IMR-90 (cell line): ENCODE results near the gene SSR4. TPM values are rescaled to one million over a fixed set of nuclear protein-coding genes. Genes with fewer than 3 reads are reported as not detected.

Experiments
- ATAC-seq: fragments of 200-7000 bp; cut with Tn5 transposase; 2 replicates; pipeline ENCODE4 v1.9.1; 2020; ENCODE audit warnings: low read depth, mild to moderate bottlenecking, moderate library complexity
- BruUV-seq: library from RNA; stranded (reverse); fragments of 400-500 nt; replicated peaks from 2 replicates; lab custom pipeline; 2021; lab: Mats Ljungman, UMichigan
- CTCF ChIA-PET: fragments of 300-600 bp; formaldehyde crosslinking; extraction: SDS; loops from one replicate; lab custom pipeline; 2021; ENCODE audit warnings: antibody characterized with exemption; lab: Yijun Ruan, JAX
- POLR2A ChIA-PET: fragments of 300-600 bp; sonication (Branson Sonifier 250); formaldehyde crosslinking; loops from one replicate; lab custom pipeline; 2022; ENCODE audit warnings: antibody characterized with exemption; ENCODE audit not compliant: unreplicated experiment; lab: Charles Lee
- DNase-seq: peaks from one replicate; pipeline ENCODE4 v3.0.0; 2013
- H2AFZ ChIP-seq: replicated peaks from 2 replicates; pipeline ENCODE3; 2013; ENCODE audit warnings: low read length, mild to moderate bottlenecking; ENCODE audit not compliant: poor library complexity
- H2AK5ac ChIP-seq: 2 replicates; pipeline ENCODE4 v1.6.1; 2013; ENCODE audit warnings: low read depth, low read length, inconsistent platforms
- H2AK9ac ChIP-seq: replicated peaks from 2 replicates; pipeline ENCODE3; 2013; ENCODE audit warnings: mild to moderate bottlenecking, low read depth, low read length, moderate library complexity; ENCODE audit not compliant: poor library complexity
- H2BK120ac ChIP-seq: 2 replicates; pipeline ENCODE4 v1.6.1; 2013; ENCODE audit warnings: low read depth, low read length, inconsistent platforms
- H2BK15ac ChIP-seq: 3 replicates; pipeline ENCODE4 v1.6.1; 2013; ENCODE audit warnings: low read depth, low read length, inconsistent platforms
- H2BK20ac ChIP-seq: 2 replicates; pipeline ENCODE4 v1.6.1; 2013; ENCODE audit warnings: low read depth, mild to moderate bottlenecking, inconsistent platforms, low read length, moderate library complexity
- H2BK5ac ChIP-seq: 2 replicates; pipeline ENCODE4 v1.6.1; 2013; ENCODE audit warnings: mild to moderate bottlenecking, low read depth, low read length, inconsistent platforms; ENCODE audit not compliant: poor library complexity, severe bottlenecking
- H3K14ac ChIP-seq: replicated peaks from 2 replicates; pipeline ENCODE4 v1.6.1; 2013; ENCODE audit warnings: low read depth, low read length, inconsistent platforms
- H3K18ac ChIP-seq: 2 replicates; pipeline ENCODE4 v1.6.1; 2013; ENCODE audit warnings: low read depth, low read length, control low read depth
- H3K23ac ChIP-seq: 2 replicates; pipeline ENCODE4 v1.6.1; 2013; ENCODE audit warnings: low read depth, low read length, inconsistent platforms
- H3K27ac ChIP-seq: 2 replicates; pipeline ENCODE4 v1.5.1; 2013; ENCODE audit warnings: mild to moderate bottlenecking, control low read depth, low read length; ENCODE audit not compliant: insufficient read depth
- H3K27me3 ChIP-seq: 2 replicates; pipeline ENCODE4 v1.6.1; 2013; ENCODE audit warnings: low read length; ENCODE audit not compliant: control insufficient read depth, insufficient read depth
- H3K36me3 ChIP-seq: 2 replicates; pipeline ENCODE4 v1.6.1; 2013; ENCODE audit warnings: low read length, mixed read lengths; ENCODE audit not compliant: control insufficient read depth, insufficient read depth
- H3K4ac ChIP-seq: 2 replicates; pipeline ENCODE4 v1.6.1; 2013; ENCODE audit warnings: low read depth, low read length, inconsistent platforms
- H3K4me1 ChIP-seq: 2 replicates; pipeline ENCODE4 v1.6.1; 2013; ENCODE audit warnings: low read length, mixed read lengths; ENCODE audit not compliant: control insufficient read depth, insufficient read depth
- H3K4me2 ChIP-seq: 2 replicates; pipeline ENCODE4 v1.6.1; 2013; ENCODE audit warnings: low read depth, mild to moderate bottlenecking, control low read depth, low read length, moderate library complexity
- H3K4me3 ChIP-seq: 2 replicates; pipeline ENCODE4 v1.5.1; 2013; ENCODE audit warnings: low read depth, mild to moderate bottlenecking, control low read depth, low read length, moderate library complexity; ENCODE audit not compliant: insufficient read depth
- H3K56ac ChIP-seq: 2 replicates; pipeline ENCODE4 v1.6.1; 2013; ENCODE audit warnings: low read length, inconsistent platforms; ENCODE audit not compliant: insufficient read depth; ENCODE audit errors: extremely low read depth
- H3K79me1 ChIP-seq, 2 experiments: 2 replicates each; pipeline ENCODE4 v1.6.1; 2013; ENCODE audit warnings: low read length in 2 of 2, inconsistent platforms in 1 of 2, low read depth in 1 of 2
- H3K9ac ChIP-seq: 2 replicates; pipeline ENCODE4 v1.6.1; 2013; ENCODE audit warnings: low read depth, low read length, control low read depth
- H3K9me1 ChIP-seq: 2 replicates; pipeline ENCODE4 v1.6.1; 2013; ENCODE audit warnings: low read length, inconsistent platforms; ENCODE audit not compliant: insufficient read depth
- H3K9me3 ChIP-seq: 2 replicates; pipeline ENCODE4 v1.6.1; 2013; ENCODE audit warnings: low read length; ENCODE audit not compliant: control insufficient read depth, insufficient read depth
- H4K20me1 ChIP-seq: 2 replicates; pipeline ENCODE4 v1.6.1; 2013; ENCODE audit warnings: low read length, inconsistent platforms; ENCODE audit not compliant: insufficient read depth
- H4K5ac ChIP-seq: 2 replicates; pipeline ENCODE4 v1.6.1; 2013; ENCODE audit warnings: mild to moderate bottlenecking, low read depth, low read length, control low read depth
- H4K8ac ChIP-seq, 2 experiments: 2 replicates each; pipeline ENCODE4 v1.6.1; 2013; ENCODE audit warnings: low read depth in 2 of 2, low read length in 2 of 2, control low read depth in 1 of 2, inconsistent platforms in 1 of 2
- H4K91ac ChIP-seq: 2 replicates; pipeline ENCODE4 v1.6.1; 2013; ENCODE audit warnings: low read depth, low read length, inconsistent platforms; ENCODE audit not compliant: insufficient read depth
- BHLHE40 ChIP-seq: fragments of 150-350 bp; IDR thresholded peaks from 2 replicates; pipeline ENCODE4 v1.6.1; 2016; ENCODE audit warnings: mild to moderate bottlenecking, low read depth, low read length
- CEBPB ChIP-seq: IDR thresholded peaks from 2 replicates; pipeline ENCODE4 v1.6.1; 2012; ENCODE audit warnings: low read depth, low read length, improper control_type of control experiment
- CHD1 ChIP-seq: IDR thresholded peaks from 2 replicates; pipeline ENCODE4 v1.6.1; 2012; ENCODE audit warnings: low read depth, low read length, improper control_type of control experiment
- MAFK ChIP-seq: IDR thresholded peaks from 2 replicates; pipeline ENCODE4 v1.6.1; 2012; ENCODE audit warnings: low read depth, low read length, improper control_type of control experiment
- MAZ ChIP-seq: IDR thresholded peaks from 2 replicates; pipeline ENCODE4 v1.6.1; 2012; ENCODE audit warnings: low read depth, mild to moderate bottlenecking, low read length, improper control_type of control experiment, moderate library complexity, borderline replicate concordance
- MXI1 ChIP-seq: IDR thresholded peaks from 2 replicates; pipeline ENCODE4 v1.6.1; 2012; ENCODE audit warnings: low read depth, mild to moderate bottlenecking, low read length, moderate library complexity, borderline replicate concordance
- NFE2L2 ChIP-seq: fragments of 150-350 bp; IDR thresholded peaks from 2 replicates; pipeline ENCODE4 v1.6.1; 2016; ENCODE audit warnings: low read depth, mild to moderate bottlenecking, low read length
- POLR2A ChIP-seq: IDR thresholded peaks from 2 replicates; pipeline ENCODE4 v1.6.1; 2012; ENCODE audit warnings: mild to moderate bottlenecking, low read depth, low read length
- RAD21 ChIP-seq: IDR thresholded peaks from 2 replicates; pipeline ENCODE4 v1.6.1; 2012; ENCODE audit warnings: low read length, improper control_type of control experiment
- RCOR1 ChIP-seq: IDR thresholded peaks from 2 replicates; pipeline ENCODE4 v1.6.1; 2012; ENCODE audit warnings: mild to moderate bottlenecking, low read length, improper control_type of control experiment; ENCODE audit not compliant: insufficient replicate concordance
- RFX5 ChIP-seq: IDR thresholded peaks from 2 replicates; pipeline ENCODE4 v1.8.0; 2012; ENCODE audit warnings: low read depth, mild to moderate bottlenecking, low read length, moderate library complexity
- SMC3 ChIP-seq: fragments of 150-350 bp; IDR thresholded peaks from 2 replicates; pipeline ENCODE4 v1.6.1; 2016; ENCODE audit warnings: low read depth, mild to moderate bottlenecking, antibody characterized with exemption, low read length, moderate library complexity
- WGBS, 2 experiments: methylation state at CpG; one replicate each; pipeline versions ENCODE4 v1.1.5 to v1.1.7; 2013; ENCODE audit warnings: missing lambda C conversion rate in 2 of 2; ENCODE audit not compliant: insufficient read length in 1 of 2; ENCODE audit errors: extremely low coverage in 2 of 2; 5-methylcytosine and 5-hydroxymethylcytosine counted together
- dilution Hi-C: fragments of 300-500 bp; cut with HindIII; formaldehyde crosslinking; loops from one replicate; pipeline ENCODE4 v1.14.3; 2018; ENCODE audit warnings: low sequenced_read_pairs; ENCODE audit not compliant: unreplicated experiment
- in situ Hi-C: fragments of 300-500 bp; cut with MboI; formaldehyde crosslinking; loops from 3 replicates; pipeline ENCODE4 v1.14.3; 2019; ENCODE audit warnings: low sequenced_read_pairs, inconsistent platforms, mixed read lengths
- intact Hi-C: fragments of 100-400 bp; cut with micrococcal nuclease; formaldehyde crosslinking; loops from 2 replicates; pipeline ENCODE4 v1.10.0; 2022
- polyA plus RNA-seq, 3 experiments: library from polyadenylated mRNA; depleted of rRNA; stranded (reverse); fragments of >200 nt; gene quantifications; 2 replicates each; pipeline ENCODE4 v1.2.3, GENCODE V29; 2012; ENCODE audit warnings: low replicate concordance in 1 of 3
- total RNA-seq: library from RNA; depleted of rRNA; stranded (reverse); fragments of >200 nt; gene quantifications from 2 replicates; pipeline ENCODE4 v1.2.3, GENCODE V29; 2012
- TF ChIP-seq, protein P1 (sequence below): fragments of 150-350 bp; IDR thresholded peaks from 2 replicates; pipeline ENCODE4 v1.6.1; 2016; ENCODE audit warnings: low read depth, mild to moderate bottlenecking, low read length, moderate library complexity, borderline replicate concordance
- TF ChIP-seq, protein P2 (sequence below): conservative IDR thresholded peaks from 2 replicates; pipeline ENCODE4 v1.5.1; 2012; ENCODE audit warnings: mild to moderate bottlenecking, low read depth, low read length, improper control_type of control experiment

The SSR4 gene
- total and polyA plus RNA-seq, 2 of the 4 experiments (the other 2 are of a cell fraction) = 141 to 480 TPM

GRCh38 chrX:153766098-153766817 lies 28.2 kb upstream of the SSR4 start:
- CTCF ChIA-PET = no interaction called here
- H4K5ac ChIP-seq = peak overlapping the region; percentile 94
- 0 out of 2 replicates have a peak overlapping the region, but pooled peaks have one; percentile 32 for H3K56ac ChIP-seq
- H3K4me2 ChIP-seq = peak overlapping the region; percentile 93
- H3K14ac ChIP-seq = peak overlapping the region; percentile 84
- ATAC-seq (peak; percentile 85), DNase-seq (peak; percentile 71)
- H2BK120ac ChIP-seq = peak overlapping the region; percentile 85
- H2BK15ac ChIP-seq = peak overlapping the region; percentile 1; the same call in 1 of the 3 replicates
- peak overlapping the region; percentile 35 to 90; a peak in 2 of 4 replicates for H4K8ac ChIP-seq
- H3K4me1 ChIP-seq = peaks cover 17% of the 10 kb centered on the region
- no peaks in the 10 kb centered on the region for H3K9me1 ChIP-seq
- peak overlapping the region; percentile 72 for H3K9ac ChIP-seq
- H4K91ac ChIP-seq = peak overlapping the region; percentile 91; the same call in 1 of the 2 replicates
- no peaks in the 10 kb centered on the region for H3K27me3 ChIP-seq
- peak overlapping the region; percentile 89 for H2AFZ ChIP-seq
- no TSS peak for BruUV-seq
- H3K4me3 ChIP-seq = peak overlapping the region; percentile 56
- H2BK20ac ChIP-seq = no peak overlapping the region; the same call in 1 of the 2 replicates
- no peaks in the 10 kb centered on the region; the same call in 1 of the 2 replicates for H4K20me1 ChIP-seq
- peak overlapping the region; percentile 72 for H3K23ac ChIP-seq
- POLR2A ChIA-PET = no interaction called here
- H2AK5ac ChIP-seq = peak overlapping the region; percentile 83
- 33% methylated on average over 9 of the region's 21 CpGs; no CpG with 5 or more reads in 1 of the 2 experiments for WGBS, 2 experiments
- no peaks in the 10 kb centered on the region; the same call in 1 of the 2 replicates for H3K36me3 ChIP-seq
- H3K4ac ChIP-seq = peak overlapping the region; percentile 94
- H2AK9ac ChIP-seq = peak overlapping the region; percentile 96
- H3K27ac ChIP-seq = peak overlapping the region; percentile 94
- intact Hi-C loops (loop anchor here (1.0 kb wide), 1 partner anchor 29 kb away; no protein-coding TSS in a partner anchor), in situ Hi-C loops (loop anchor here (10.0 kb wide), 1 partner anchor 199 kb away; no protein-coding TSS in a partner anchor), dilution Hi-C loops (no loop called here)
- no peaks in the 10 kb centered on the region; the same call in 1 of the 2 replicates for H3K9me3 ChIP-seq
- peak overlapping the region; percentile 95 for H2BK5ac ChIP-seq
- peak overlapping the region; percentile 92 for H3K18ac ChIP-seq
- peaks cover 0 to 17% of the 10 kb centered on the region in 2 experiments; a peak in 2 of 4 replicates for H3K79me1 ChIP-seq
- TF ChIP-seq MAFK (no peak), MXI1 (no peak), RAD21 (no peak), RFX5 (no peak), MAZ (peak; percentile 93), CHD1 (no peak), BHLHE40 (no peak), CEBPB (no peak), POLR2A (no peak), RCOR1 (no peak), NFE2L2 (no peak), SMC3 (no peak)
- TF ChIP-seq, protein P1, sequence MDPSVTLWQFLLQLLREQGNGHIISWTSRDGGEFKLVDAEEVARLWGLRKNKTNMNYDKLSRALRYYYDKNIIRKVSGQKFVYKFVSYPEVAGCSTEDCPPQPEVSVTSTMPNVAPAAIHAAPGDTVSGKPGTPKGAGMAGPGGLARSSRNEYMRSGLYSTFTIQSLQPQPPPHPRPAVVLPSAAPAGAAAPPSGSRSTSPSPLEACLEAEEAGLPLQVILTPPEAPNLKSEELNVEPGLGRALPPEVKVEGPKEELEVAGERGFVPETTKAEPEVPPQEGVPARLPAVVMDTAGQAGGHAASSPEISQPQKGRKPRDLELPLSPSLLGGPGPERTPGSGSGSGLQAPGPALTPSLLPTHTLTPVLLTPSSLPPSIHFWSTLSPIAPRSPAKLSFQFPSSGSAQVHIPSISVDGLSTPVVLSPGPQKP = no peak
- TF ChIP-seq, protein P2, sequence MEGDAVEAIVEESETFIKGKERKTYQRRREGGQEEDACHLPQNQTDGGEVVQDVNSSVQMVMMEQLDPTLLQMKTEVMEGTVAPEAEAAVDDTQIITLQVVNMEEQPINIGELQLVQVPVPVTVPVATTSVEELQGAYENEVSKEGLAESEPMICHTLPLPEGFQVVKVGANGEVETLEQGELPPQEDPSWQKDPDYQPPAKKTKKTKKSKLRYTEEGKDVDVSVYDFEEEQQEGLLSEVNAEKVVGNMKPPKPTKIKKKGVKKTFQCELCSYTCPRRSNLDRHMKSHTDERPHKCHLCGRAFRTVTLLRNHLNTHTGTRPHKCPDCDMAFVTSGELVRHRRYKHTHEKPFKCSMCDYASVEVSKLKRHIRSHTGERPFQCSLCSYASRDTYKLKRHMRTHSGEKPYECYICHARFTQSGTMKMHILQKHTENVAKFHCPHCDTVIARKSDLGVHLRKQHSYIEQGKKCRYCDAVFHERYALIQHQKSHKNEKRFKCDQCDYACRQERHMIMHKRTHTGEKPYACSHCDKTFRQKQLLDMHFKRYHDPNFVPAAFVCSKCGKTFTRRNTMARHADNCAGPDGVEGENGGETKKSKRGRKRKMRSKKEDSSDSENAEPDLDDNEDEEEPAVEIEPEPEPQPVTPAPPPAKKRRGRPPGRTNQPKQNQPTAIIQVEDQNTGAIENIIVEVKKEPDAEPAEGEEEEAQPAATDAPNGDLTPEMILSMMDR = no peak
